ENCODE measurements around the gene FGF3. TPM values are rescaled to one million over a fixed set of nuclear protein-coding genes. Genes with fewer than 3 reads are reported as not detected.

The FGF3 gene
- total and polyA plus RNA-seq, 2 experiments from 2014 or later, result not detected

GRCh38 chr11:69842746-69843528 is 23.7 kb upstream of the FGF3 start:
- Histone ChIP-seq H3K9me2 (ENCODE audit: insufficient read depth) (no peaks in the 10 kb centered on the region), H3K9me3 (ENCODE audit: low read depth) (no peaks in the 10 kb centered on the region), H4K20me1 (ENCODE audit: insufficient read depth) (no peaks in the 10 kb centered on the region), H3K9ac (no peak overlapping the region), H3K4me2 (ENCODE audit: unreplicated experiment) (no peak overlapping the region), H3K4me1 (ENCODE audit: insufficient read depth) (no peaks in the 10 kb centered on the region), H3K36me3 (ENCODE audit: low read depth) (no peaks in the 10 kb centered on the region), H2AFZ (no peak overlapping the region), H3F3A (ENCODE audit: insufficient read depth) (no peaks in the 10 kb centered on the region), H3K79me2 (ENCODE audit: insufficient read depth) (no peaks in the 10 kb centered on the region), H3K27me3 (replicated peaks; ENCODE audit: insufficient read depth) (peaks cover 23% of the 10 kb centered on the region; the same call in 1 of the 2 replicates), H3K4me3 (no peak overlapping the region), H3K27ac (no peak overlapping the region)
- no peak for TF ChIP-seq EZH2 (IDR thresholded peaks at IDR 0.05; ENCODE audit: insufficient read depth, poor library complexity, severe bottlenecking)
- TF ChIP-seq EZH2phosphoT487 (IDR thresholded peaks at IDR 0.05; ENCODE audit: insufficient read depth, low read depth), result no peak
- WGBS, 2 experiments (ENCODE audit: low coverage in 1 of 2, low lambda C conversion rate in 2 of 2, missing lambda C conversion rate in 2 of 2), result 18 to 21% methylated on average over 7 of the region's 7 CpGs
- DNase-seq, result peak; percentile 19
- in situ Hi-C loops (cut with MboI), result no loop called here

- no peaks in the 10 kb centered on the region for H3F3A ChIP-seq (ENCODE audit: insufficient read depth)
- H3K9ac ChIP-seq, result no peak overlapping the region
- 35 to 42% methylated on average over 13 of the region's 13 CpGs for WGBS, 2 experiments (ENCODE audit: low coverage in 1 of 2, low lambda C conversion rate in 2 of 2, missing lambda C conversion rate in 2 of 2)
- no peak overlapping the region for H2AFZ ChIP-seq
- H3K4me3 ChIP-seq, result no peak overlapping the region
- in situ Hi-C loops (cut with MboI), result no loop called here
- TF ChIP-seq EZH2phosphoT487 (IDR thresholded peaks at IDR 0.05; ENCODE audit: insufficient read depth, low read depth) (no peak), EZH2 (IDR thresholded peaks at IDR 0.05; ENCODE audit: insufficient read depth, poor library complexity, severe bottlenecking) (no peak)
- H3K36me3 ChIP-seq (ENCODE audit: low read depth), result no peaks in the 10 kb centered on the region
- peak; percentile 18 for DNase-seq
- H3K4me1 ChIP-seq (ENCODE audit: insufficient read depth), result no peaks in the 10 kb centered on the region
- H4K20me1 ChIP-seq (ENCODE audit: insufficient read depth), result no peaks in the 10 kb centered on the region
- no peak overlapping the region for H3K27ac ChIP-seq
- H3K9me3 ChIP-seq (ENCODE audit: low read depth), result no peaks in the 10 kb centered on the region
- H3K4me2 ChIP-seq (ENCODE audit: unreplicated experiment), result no peak overlapping the region
- peaks cover 20% of the 10 kb centered on the region; the same call in 1 of the 2 replicates for H3K27me3 ChIP-seq (replicated peaks; ENCODE audit: insufficient read depth)
- no peaks in the 10 kb centered on the region for H3K9me2 ChIP-seq (ENCODE audit: insufficient read depth)
- no peaks in the 10 kb centered on the region for H3K79me2 ChIP-seq (ENCODE audit: insufficient read depth)
Measured at GRCh38 chr11:69841859-69842698, 22.9 kb upstream of the FGF3 start.

DNA sequence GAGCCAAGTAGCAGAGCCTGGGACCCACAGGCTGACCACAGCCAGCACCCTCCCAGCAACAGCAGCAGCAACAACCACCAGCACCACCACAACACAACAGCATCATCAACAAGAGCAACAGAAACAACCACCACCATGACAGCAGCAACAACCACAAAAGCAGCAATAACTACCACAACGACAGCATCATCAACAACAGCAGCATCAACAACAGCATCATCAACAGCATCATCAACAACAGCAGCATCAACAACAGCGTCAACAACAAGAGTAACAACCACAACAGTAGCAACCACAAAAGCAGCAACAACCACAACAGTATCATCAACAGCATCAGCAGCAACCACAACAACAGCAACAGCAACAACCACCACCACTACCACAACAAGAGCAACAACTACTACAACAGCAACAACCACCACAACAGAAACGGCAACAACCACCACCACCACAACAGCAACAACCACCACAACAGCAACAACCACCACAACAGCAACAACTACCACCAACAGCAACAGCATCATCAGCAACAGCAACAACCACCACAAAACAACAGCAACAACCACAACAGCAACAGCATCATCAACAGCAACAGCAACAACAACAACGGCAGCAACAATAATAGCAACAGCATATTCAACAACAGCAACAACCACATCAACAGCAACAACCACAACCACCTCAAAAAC is 22.1 kb upstream of the FGF3 start:
- WGBS, 2 experiments (ENCODE audit: low coverage in 1 of 2, low lambda C conversion rate in 2 of 2, missing lambda C conversion rate in 2 of 2), result 47 to 52% methylated on average over 4 of the region's 4 CpGs
- H3F3A ChIP-seq (ENCODE audit: insufficient read depth), result no peaks in the 10 kb centered on the region
- in situ Hi-C loops (cut with MboI), result no loop called here

More for the DNA sequence above, 22.1 kb upstream of the FGF3 start:
- no peak for DNase-seq
- no peaks in the 10 kb centered on the region for H4K20me1 ChIP-seq (ENCODE audit: insufficient read depth)
- no peaks in the 10 kb centered on the region for H3K9me3 ChIP-seq (ENCODE audit: low read depth)
- no peak overlapping the region for H3K4me3 ChIP-seq
- H3K4me1 ChIP-seq (ENCODE audit: insufficient read depth), result no peaks in the 10 kb centered on the region
- H3K27ac ChIP-seq, result no peak overlapping the region
- no peak overlapping the region for H3K4me2 ChIP-seq (ENCODE audit: unreplicated experiment)
- TF ChIP-seq EZH2 (IDR thresholded peaks at IDR 0.05; ENCODE audit: insufficient read depth, poor library complexity, severe bottlenecking), result no peak
- no peak for TF ChIP-seq EZH2phosphoT487 (IDR thresholded peaks at IDR 0.05; ENCODE audit: insufficient read depth, low read depth)
- no peak overlapping the region for H3K9ac ChIP-seq
- no peaks in the 10 kb centered on the region for H3K79me2 ChIP-seq (ENCODE audit: insufficient read depth)
- H3K9me2 ChIP-seq (ENCODE audit: insufficient read depth), result no peaks in the 10 kb centered on the region
- no peak overlapping the region for H2AFZ ChIP-seq
- H3K27me3 ChIP-seq (replicated peaks; ENCODE audit: insufficient read depth), result peaks cover 25% of the 10 kb centered on the region
- H3K36me3 ChIP-seq (ENCODE audit: low read depth), result no peaks in the 10 kb centered on the region

All from GM23248 (cell line).